Testis (tissue), 3 donors: ENCODE data around the gene AUP1. TPM values are rescaled to one million over a fixed set of nuclear protein-coding genes. Genes with fewer than 3 reads are reported as not detected.

ENCODE experiments used
- DNase-seq: peaks from one replicate; pipeline ENCODE4 v3.0.0-alpha.2; 2019
- H3K27ac ChIP-seq, 2 donors: fragments of 200-600 bp; sonication (generic); one replicate each; pipeline ENCODE4 v1.5.1; 2019
- H3K27me3 ChIP-seq: fragments of 200-600 bp; sonication (generic); one replicate; pipeline ENCODE4 v1.5.1; 2019
- H3K36me3 ChIP-seq: fragments of 200-600 bp; sonication (generic); one replicate; pipeline ENCODE4 v1.5.1; 2017; ENCODE audit warnings: low read depth; ENCODE audit errors: missing control alignments
- H3K4me1 ChIP-seq: fragments of 200-600 bp; sonication (generic); one replicate; pipeline ENCODE4 v1.5.1; 2019
- H3K4me3 ChIP-seq, 2 donors: fragments of 200-600 bp; sonication (generic); one replicate each; pipeline ENCODE4 v1.5.1; 2017 to 2019
- H3K9me3 ChIP-seq: fragments of 200-600 bp; sonication (generic); one replicate; pipeline ENCODE4 v1.5.1; 2017
- POLR2A ChIP-seq: fragments of 450-650 bp; IDR thresholded peaks from one replicate; pipeline ENCODE4 v1.6.1; 2017; ENCODE audit warnings: antibody characterized with exemption, mild to moderate bottlenecking, moderate library complexity
- WGBS, 2 donors: methylation state at CpG; one replicate each; pipeline ENCODE4 v1.1.5; 2018; 5-methylcytosine and 5-hydroxymethylcytosine counted together
- intact Hi-C: fragments of 100-400 bp; cut with DNase I; formaldehyde crosslinking; loops from one replicate; pipeline ENCODE4 v1.15.1; 2023; ENCODE audit warnings: low total_unique reads
- polyA plus RNA-seq: library from polyadenylated mRNA; stranded (reverse); fragments of 350-450 nt; fragmentation: Illumina TruSeq; extraction: RNeasy Lipid Tissue Mini Kit (QIAGEN cat#74804); gene quantifications from one replicate; pipeline ENCODE4 v1.2.3, GENCODE V29; 2014; ENCODE audit warnings: low read depth, low replicate concordance; ENCODE audit not compliant: insufficient read depth
- total RNA-seq, 2 donors: library from RNA; depleted of rRNA; stranded (reverse); fragments of >200 nt; gene quantifications; one replicate each; pipeline ENCODE4 v1.2.3, GENCODE V29; 2016
- TF ChIP-seq, protein P1 (sequence below), 3 experiments: fragments of 450-650 bp in 2 of 3; fragments of 200-600 bp in 1 of 3; sonication (generic) in 1 of 3; IDR thresholded peaks; one replicate each; pipeline ENCODE4 v1.5.1; 2016 to 2019; ENCODE audit warnings: antibody characterized with exemption in 3 of 3, mild to moderate bottlenecking in 2 of 3, moderate library complexity in 1 of 3

Gene AUP1
- total and polyA plus RNA-seq, 3 donors from 2014 or later: 107 to 169 (median 141) TPM

DNA sequence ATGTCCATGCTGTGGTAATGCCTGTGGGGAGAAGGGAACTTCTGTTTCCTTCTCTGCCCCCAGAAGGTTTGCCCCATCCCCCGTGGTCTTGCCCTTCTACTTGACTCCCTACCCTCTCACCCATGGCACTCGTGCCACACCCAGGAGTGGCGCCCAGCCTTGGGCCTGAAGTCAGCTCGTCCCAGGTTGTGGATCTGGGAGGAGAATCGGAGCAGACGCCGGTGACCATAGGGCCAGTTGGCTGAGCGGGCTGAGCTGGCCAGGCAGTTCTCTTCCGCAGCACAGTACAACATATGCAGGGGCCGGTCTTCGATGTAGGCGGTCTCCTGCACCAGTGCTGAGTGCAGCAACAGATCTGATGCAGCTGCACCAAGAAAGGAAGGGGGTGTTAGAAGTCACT, 4.9 kb upstream of the AUP1 start:
- Histone ChIP-seq H3K9me3 (no peaks in the 10 kb centered on the region), H3K4me1 (peaks cover 9% of the 10 kb centered on the region), H3K27me3 (no peaks in the 10 kb centered on the region), H3K36me3 (no peaks in the 10 kb centered on the region), H3K27ac (no peak overlapping the region), H3K4me3 (no peak overlapping the region)
- whole genome bisulfite sequencing, 2 donors: 86 to 89% methylated on average over 10 to 12 of the region's 12 CpGs
- TF ChIP-seq, protein P1, sequence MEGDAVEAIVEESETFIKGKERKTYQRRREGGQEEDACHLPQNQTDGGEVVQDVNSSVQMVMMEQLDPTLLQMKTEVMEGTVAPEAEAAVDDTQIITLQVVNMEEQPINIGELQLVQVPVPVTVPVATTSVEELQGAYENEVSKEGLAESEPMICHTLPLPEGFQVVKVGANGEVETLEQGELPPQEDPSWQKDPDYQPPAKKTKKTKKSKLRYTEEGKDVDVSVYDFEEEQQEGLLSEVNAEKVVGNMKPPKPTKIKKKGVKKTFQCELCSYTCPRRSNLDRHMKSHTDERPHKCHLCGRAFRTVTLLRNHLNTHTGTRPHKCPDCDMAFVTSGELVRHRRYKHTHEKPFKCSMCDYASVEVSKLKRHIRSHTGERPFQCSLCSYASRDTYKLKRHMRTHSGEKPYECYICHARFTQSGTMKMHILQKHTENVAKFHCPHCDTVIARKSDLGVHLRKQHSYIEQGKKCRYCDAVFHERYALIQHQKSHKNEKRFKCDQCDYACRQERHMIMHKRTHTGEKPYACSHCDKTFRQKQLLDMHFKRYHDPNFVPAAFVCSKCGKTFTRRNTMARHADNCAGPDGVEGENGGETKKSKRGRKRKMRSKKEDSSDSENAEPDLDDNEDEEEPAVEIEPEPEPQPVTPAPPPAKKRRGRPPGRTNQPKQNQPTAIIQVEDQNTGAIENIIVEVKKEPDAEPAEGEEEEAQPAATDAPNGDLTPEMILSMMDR (IDR thresholded peaks at IDR 0.05): no peak
- DNase-seq: no peak
- intact Hi-C loops: no loop called here

- Histone ChIP-seq H3K4me1 (peaks cover 13% of the 10 kb centered on the region), H3K9me3 (no peaks in the 10 kb centered on the region), H3K27me3 (no peaks in the 10 kb centered on the region), H3K36me3 (no peaks in the 10 kb centered on the region), H3K4me3 (no peak overlapping the region), H3K27ac (no peak overlapping the region)
- DNase-seq: no peak
- intact Hi-C loops: no loop called here
- TF ChIP-seq, protein P1 (IDR thresholded peaks at IDR 0.05): no peak
- no peak for TF ChIP-seq POLR2A
- WGBS, 2 donors: 76 to 85% methylated on average over 3 to 4 of the region's 4 CpGs
Measured at GRCh38 chr2:74533464-74533863, 4.0 kb upstream of the AUP1 start.

DNA sequence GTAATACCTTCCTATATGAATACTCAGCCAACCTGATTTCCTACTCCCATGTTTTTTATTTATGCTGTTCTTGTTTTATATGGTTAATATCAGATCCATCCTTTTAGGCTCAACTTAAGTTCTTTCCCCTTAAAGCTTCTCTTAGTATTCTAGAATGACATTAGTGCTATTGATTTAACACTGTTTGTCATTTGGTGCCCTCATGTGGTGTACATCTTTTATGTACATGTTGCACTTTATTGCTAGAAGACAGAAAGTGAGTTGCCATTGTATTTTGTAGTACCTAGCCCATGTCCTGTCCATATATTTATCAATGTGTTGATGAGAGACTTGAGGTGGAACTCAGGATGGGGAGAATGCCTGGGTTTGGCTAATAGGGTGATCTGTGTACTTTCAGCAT, 2.7 kb upstream of the AUP1 start:
- intact Hi-C loops: no loop called here
- TF ChIP-seq, protein P1 (IDR thresholded peaks at IDR 0.05): no peak
- no peak for TF ChIP-seq POLR2A
- no peaks in the 10 kb centered on the region for H3K27me3 ChIP-seq
- DNase-seq: no peak
- H3K4me1 ChIP-seq: peaks cover 16% of the 10 kb centered on the region
- H3K9me3 ChIP-seq: no peaks in the 10 kb centered on the region
- H3K36me3 ChIP-seq: no peaks in the 10 kb centered on the region
- H3K27ac ChIP-seq: no peak overlapping the region
- no peak overlapping the region for H3K4me3 ChIP-seq

DNA sequence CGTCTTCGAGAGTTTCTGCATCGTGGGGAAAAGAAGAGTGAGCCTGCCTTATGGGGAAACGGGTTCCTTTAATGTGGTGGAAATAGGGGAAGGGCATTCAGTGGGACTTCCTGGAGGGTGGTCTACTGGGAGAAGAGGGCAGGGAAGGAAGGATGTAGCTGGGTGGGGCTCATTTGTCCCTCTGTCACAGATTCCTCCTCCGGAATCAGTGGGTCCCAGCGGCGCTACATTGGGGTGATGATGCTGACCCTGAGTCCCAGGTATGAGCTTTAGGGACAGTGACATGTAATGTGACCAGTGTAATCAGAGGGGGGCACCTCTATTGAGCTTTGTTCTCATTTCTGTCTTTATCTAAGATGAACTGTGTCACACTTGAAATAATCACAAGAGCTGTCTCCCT, 2.2 kb upstream of the AUP1 start:
- Histone ChIP-seq H3K27me3 (no peaks in the 10 kb centered on the region), H3K4me1 (peaks cover 16% of the 10 kb centered on the region), H3K36me3 (no peaks in the 10 kb centered on the region), H3K4me3 (no peak overlapping the region), H3K9me3 (no peaks in the 10 kb centered on the region), H3K27ac (no peak overlapping the region)
- no peak for TF ChIP-seq POLR2A
- TF ChIP-seq, protein P1 (IDR thresholded peaks at IDR 0.05): no peak
- intact Hi-C loops: no loop called here
- no peak for DNase-seq
- WGBS, 2 donors: 74 to 89% methylated on average over 5 to 7 of the region's 7 CpGs
